ENCODE measurements around the gene HRCT1.

DNA sequence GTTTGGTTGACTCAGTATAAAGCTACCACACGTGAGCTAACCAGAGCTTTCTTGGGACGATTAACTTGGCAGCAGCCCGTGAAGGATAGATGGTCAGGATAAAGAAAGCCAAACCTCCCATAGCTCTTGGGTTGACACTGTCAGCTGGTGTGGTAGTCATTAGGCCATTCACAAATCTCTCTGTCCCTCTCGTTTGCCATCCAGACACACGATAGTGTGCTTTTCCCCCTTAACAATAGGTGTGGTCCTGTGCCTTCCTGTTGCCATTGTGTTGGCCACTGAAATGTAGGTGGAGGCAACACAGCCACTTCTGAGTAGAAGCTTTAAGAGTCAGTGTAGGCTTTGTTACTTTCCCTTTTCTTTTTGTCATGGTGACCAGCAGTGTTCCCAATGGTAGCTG, 47.5 kb upstream of the HRCT1 start:
- TF ChIP-seq CTCF (conservative IDR thresholded peaks at IDR 0.05; ENCODE audit: low read depth in 2 of 2) = no peak
- no peak for TF ChIP-seq JUNB (IDR thresholded peaks at IDR 0.05; ENCODE audit: unreplicated experiment)
- TF ChIP-seq EZH2 (IDR thresholded peaks at IDR 0.05; ENCODE audit: low read depth, unreplicated experiment) = no peak
- TF ChIP-seq EZH2phosphoT487 (IDR thresholded peaks at IDR 0.05; ENCODE audit: unreplicated experiment) = no peak
- no peak for TF ChIP-seq POLR2AphosphoS5 (IDR thresholded peaks at IDR 0.05; ENCODE audit: low read depth)
- TF ChIP-seq CREB1 (CRISPR knock-in tag; IDR thresholded peaks at IDR 0.05; ENCODE audit: low read depth) = no peak
- TF ChIP-seq, protein P1, sequence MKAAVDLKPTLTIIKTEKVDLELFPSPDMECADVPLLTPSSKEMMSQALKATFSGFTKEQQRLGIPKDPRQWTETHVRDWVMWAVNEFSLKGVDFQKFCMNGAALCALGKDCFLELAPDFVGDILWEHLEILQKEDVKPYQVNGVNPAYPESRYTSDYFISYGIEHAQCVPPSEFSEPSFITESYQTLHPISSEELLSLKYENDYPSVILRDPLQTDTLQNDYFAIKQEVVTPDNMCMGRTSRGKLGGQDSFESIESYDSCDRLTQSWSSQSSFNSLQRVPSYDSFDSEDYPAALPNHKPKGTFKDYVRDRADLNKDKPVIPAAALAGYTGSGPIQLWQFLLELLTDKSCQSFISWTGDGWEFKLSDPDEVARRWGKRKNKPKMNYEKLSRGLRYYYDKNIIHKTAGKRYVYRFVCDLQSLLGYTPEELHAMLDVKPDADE (IDR thresholded peaks at IDR 0.05) = no peak
- TF ChIP-seq, protein P2, sequence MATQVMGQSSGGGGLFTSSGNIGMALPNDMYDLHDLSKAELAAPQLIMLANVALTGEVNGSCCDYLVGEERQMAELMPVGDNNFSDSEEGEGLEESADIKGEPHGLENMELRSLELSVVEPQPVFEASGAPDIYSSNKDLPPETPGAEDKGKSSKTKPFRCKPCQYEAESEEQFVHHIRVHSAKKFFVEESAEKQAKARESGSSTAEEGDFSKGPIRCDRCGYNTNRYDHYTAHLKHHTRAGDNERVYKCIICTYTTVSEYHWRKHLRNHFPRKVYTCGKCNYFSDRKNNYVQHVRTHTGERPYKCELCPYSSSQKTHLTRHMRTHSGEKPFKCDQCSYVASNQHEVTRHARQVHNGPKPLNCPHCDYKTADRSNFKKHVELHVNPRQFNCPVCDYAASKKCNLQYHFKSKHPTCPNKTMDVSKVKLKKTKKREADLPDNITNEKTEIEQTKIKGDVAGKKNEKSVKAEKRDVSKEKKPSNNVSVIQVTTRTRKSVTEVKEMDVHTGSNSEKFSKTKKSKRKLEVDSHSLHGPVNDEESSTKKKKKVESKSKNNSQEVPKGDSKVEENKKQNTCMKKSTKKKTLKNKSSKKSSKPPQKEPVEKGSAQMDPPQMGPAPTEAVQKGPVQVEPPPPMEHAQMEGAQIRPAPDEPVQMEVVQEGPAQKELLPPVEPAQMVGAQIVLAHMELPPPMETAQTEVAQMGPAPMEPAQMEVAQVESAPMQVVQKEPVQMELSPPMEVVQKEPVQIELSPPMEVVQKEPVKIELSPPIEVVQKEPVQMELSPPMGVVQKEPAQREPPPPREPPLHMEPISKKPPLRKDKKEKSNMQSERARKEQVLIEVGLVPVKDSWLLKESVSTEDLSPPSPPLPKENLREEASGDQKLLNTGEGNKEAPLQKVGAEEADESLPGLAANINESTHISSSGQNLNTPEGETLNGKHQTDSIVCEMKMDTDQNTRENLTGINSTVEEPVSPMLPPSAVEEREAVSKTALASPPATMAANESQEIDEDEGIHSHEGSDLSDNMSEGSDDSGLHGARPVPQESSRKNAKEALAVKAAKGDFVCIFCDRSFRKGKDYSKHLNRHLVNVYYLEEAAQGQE (IDR thresholded peaks at IDR 0.05; ENCODE audit: unreplicated experiment) = no peak
- TF ChIP-seq ZNF114 (CRISPR knock-in tag; IDR thresholded peaks at IDR 0.05) = no peak
- TF ChIP-seq ZNF331 (CRISPR knock-in tag; IDR thresholded peaks at IDR 0.05; ENCODE audit: low read depth) = no peak
- no peak for TF ChIP-seq STAT1 (IDR thresholded peaks at IDR 0.05; ENCODE audit: unreplicated experiment)
- TF ChIP-seq NANOG (IDR thresholded peaks at IDR 0.05; ENCODE audit: borderline replicate concordance) = no peak
- TF ChIP-seq, protein P3, sequence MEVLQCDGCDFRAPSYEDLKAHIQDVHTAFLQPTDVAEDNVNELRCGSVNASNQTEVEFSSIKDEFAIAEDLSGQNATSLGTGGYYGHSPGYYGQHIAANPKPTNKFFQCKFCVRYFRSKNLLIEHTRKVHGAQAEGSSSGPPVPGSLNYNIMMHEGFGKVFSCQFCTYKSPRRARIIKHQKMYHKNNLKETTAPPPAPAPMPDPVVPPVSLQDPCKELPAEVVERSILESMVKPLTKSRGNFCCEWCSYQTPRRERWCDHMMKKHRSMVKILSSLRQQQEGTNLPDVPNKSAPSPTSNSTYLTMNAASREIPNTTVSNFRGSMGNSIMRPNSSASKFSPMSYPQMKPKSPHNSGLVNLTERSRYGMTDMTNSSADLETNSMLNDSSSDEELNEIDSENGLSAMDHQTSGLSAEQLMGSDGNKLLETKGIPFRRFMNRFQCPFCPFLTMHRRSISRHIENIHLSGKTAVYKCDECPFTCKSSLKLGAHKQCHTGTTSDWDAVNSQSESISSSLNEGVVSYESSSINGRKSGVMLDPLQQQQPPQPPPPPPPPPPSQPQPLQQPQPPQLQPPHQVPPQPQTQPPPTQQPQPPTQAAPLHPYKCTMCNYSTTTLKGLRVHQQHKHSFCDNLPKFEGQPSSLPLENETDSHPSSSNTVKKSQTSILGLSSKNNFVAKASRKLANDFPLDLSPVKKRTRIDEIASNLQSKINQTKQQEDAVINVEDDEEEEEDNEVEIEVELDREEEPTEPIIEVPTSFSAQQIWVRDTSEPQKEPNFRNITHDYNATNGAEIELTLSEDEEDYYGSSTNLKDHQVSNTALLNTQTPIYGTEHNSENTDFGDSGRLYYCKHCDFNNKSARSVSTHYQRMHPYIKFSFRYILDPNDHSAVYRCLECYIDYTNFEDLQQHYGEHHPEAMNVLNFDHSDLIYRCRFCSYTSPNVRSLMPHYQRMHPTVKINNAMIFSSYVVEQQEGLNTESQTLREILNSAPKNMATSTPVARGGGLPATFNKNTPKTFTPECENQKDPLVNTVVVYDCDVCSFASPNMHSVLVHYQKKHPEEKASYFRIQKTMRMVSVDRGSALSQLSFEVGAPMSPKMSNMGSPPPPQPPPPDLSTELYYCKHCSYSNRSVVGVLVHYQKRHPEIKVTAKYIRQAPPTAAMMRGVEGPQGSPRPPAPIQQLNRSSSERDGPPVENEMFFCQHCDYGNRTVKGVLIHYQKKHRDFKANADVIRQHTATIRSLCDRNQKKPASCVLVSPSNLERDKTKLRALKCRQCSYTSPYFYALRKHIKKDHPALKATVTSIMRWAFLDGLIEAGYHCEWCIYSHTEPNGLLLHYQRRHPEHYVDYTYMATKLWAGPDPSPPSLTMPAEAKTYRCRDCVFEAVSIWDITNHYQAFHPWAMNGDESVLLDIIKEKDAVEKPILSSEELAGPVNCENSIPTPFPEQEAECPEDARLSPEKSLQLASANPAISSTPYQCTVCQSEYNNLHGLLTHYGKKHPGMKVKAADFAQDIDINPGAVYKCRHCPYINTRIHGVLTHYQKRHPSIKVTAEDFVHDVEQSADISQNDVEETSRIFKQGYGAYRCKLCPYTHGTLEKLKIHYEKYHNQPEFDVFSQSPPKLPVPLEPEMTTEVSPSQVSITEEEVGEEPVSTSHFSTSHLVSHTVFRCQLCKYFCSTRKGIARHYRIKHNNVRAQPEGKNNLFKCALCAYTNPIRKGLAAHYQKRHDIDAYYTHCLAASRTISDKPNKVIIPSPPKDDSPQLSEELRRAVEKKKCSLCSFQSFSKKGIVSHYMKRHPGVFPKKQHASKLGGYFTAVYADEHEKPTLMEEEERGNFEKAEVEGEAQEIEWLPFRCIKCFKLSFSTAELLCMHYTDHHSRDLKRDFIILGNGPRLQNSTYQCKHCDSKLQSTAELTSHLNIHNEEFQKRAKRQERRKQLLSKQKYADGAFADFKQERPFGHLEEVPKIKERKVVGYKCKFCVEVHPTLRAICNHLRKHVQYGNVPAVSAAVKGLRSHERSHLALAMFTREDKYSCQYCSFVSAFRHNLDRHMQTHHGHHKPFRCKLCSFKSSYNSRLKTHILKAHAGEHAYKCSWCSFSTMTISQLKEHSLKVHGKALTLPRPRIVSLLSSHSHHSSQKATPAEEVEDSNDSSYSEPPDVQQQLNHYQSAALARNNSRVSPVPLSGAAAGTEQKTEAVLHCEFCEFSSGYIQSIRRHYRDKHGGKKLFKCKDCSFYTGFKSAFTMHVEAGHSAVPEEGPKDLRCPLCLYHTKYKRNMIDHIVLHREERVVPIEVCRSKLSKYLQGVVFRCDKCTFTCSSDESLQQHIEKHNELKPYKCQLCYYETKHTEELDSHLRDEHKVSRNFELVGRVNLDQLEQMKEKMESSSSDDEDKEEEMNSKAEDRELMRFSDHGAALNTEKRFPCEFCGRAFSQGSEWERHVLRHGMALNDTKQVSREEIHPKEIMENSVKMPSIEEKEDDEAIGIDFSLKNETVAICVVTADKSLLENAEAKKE (CRISPR knock-in tag; IDR thresholded peaks at IDR 0.05) = no peak
